Body of pancreas (tissue), 4 donors: ENCODE data around the gene LYAR. TPM values are rescaled to one million over a fixed set of nuclear protein-coding genes. Genes with fewer than 3 reads are reported as not detected.
A peak's percentile ranks its signal among the peaks of the same experiment; 100 is the strongest.

ENCODE experiments used
- ATAC-seq: fragments of 150-250 bp; one replicate; pipeline ENCODE4 v1.9.1; 2016
- DNase-seq, 4 donors: peaks; one replicate each; pipeline ENCODE4 v3.0.0-alpha.2; 2019
- H3K27ac ChIP-seq, 4 donors: fragments of 200-600 bp; sonication (generic); 1 replicate in 3 of 4; 2 replicates in 1 of 4; pipeline versions ENCODE4 v1.5.1 to v1.6.1; 2016 to 2019; ENCODE audit warnings: mild to moderate bottlenecking in 1 of 4, mixed read lengths in 1 of 4, moderate library complexity in 1 of 4
- H3K27me3 ChIP-seq, 2 donors: fragments of 200-600 bp; sonication (generic); one replicate each; pipeline ENCODE4 v1.6.0; 2016; ENCODE audit warnings: mild to moderate bottlenecking in 1 of 2
- H3K36me3 ChIP-seq, 2 donors: fragments of 200-600 bp; sonication (generic); replicated peaks in 1 of 2; 2 replicates each; pipeline ENCODE4 v1.5.1; 2016; ENCODE audit warnings: low read depth in 2 of 2; ENCODE audit not compliant: insufficient read depth in 1 of 2
- H3K4me1 ChIP-seq: fragments of 200-600 bp; sonication (generic); one replicate; pipeline ENCODE4 v1.6.0; 2016
- H3K4me3 ChIP-seq, 2 donors: fragments of 200-600 bp; sonication (generic); 1 replicate in 1 of 2; 2 replicates in 1 of 2; pipeline ENCODE4 v1.5.1; 2016 to 2019
- H3K9me3 ChIP-seq, 3 donors: fragments of 200-600 bp; sonication (generic); 1 replicate in 2 of 3; 2 replicates in 1 of 3; pipeline ENCODE4 v1.5.1; 2016
- CTCF ChIP-seq, 7 experiments: fragments of 450-650 bp in 4 of 7; fragments of 200-600 bp in 3 of 7; sonication (generic) in 3 of 7; IDR thresholded peaks; one replicate each; pipeline ENCODE4 v1.5.1; 2016 to 2019; ENCODE audit warnings: antibody characterized with exemption in 7 of 7
- POLR2A ChIP-seq, 3 donors: fragments of 450-650 bp; IDR thresholded peaks; one replicate each; pipeline ENCODE4 v1.6.1; 2016; ENCODE audit warnings: antibody characterized with exemption in 3 of 3, mild to moderate bottlenecking in 2 of 3
- WGBS, 2 donors: methylation state at CpG; one replicate each; pipeline ENCODE4 v1.1.5; 2017; 5-methylcytosine and 5-hydroxymethylcytosine counted together
- intact Hi-C: fragments of 100-400 bp; cut with DNase I; formaldehyde crosslinking; loops from one replicate; pipeline ENCODE4 v1.15.1; 2023
- total RNA-seq, 2 donors: library from RNA; depleted of rRNA; stranded (reverse); fragments of >200 nt; gene quantifications; one replicate each; pipeline ENCODE4 v1.1.0, GENCODE V29; 2016

LYAR gene
- total RNA-seq, 2 donors from 2014 or later: 7.6 to 12.5 TPM

- H3K27me3 ChIP-seq: no peaks in the 10 kb centered on the region
- no peak overlapping the region for H3K4me3 ChIP-seq
- TF ChIP-seq POLR2A (IDR thresholded peaks at IDR 0.05): no peak
- TF ChIP-seq CTCF (IDR thresholded peaks at IDR 0.05): no peak
- no peaks in the 10 kb centered on the region for H3K4me1 ChIP-seq
- H3K27ac ChIP-seq: no peak overlapping the region
- ATAC-seq: no peak
- intact Hi-C loops: no loop called here
- WGBS, 2 donors: 83 to 90% methylated on average over 1 of the region's 1 CpG
- DNase-seq: no peak
- no peaks in the 10 kb centered on the region for H3K9me3 ChIP-seq
- H3K36me3 ChIP-seq: no peaks in the 10 kb centered on the region
Measured at GRCh38 chr4:4328206-4328605, 38.3 kb upstream of the LYAR start.

- TF ChIP-seq CTCF (IDR thresholded peaks at IDR 0.05) (peak in 2 of 7 experiments; percentile 6 to 12), POLR2A (IDR thresholded peaks at IDR 0.05) (no peak)
- no peaks in the 10 kb centered on the region for H3K27me3 ChIP-seq
- WGBS, 2 donors: 40 to 64% methylated on average over 12 to 22 of the region's 22 CpGs
- H3K9me3 ChIP-seq: no peaks in the 10 kb centered on the region
- DNase-seq (peak in 3 of 4 donors; percentile 15 to 20 (median 16)), ATAC-seq (peak; percentile 33)
- H3K27ac ChIP-seq: no peak overlapping the region
- H3K4me1 ChIP-seq: no peaks in the 10 kb centered on the region
- intact Hi-C loops: no loop called here
- H3K36me3 ChIP-seq: no peaks in the 10 kb centered on the region
- no peak overlapping the region for H3K4me3 ChIP-seq
Measured at GRCh38 chr4:4327652-4328121, 37.7 kb upstream of the LYAR start.

GRCh38 chr4:4326166-4326565 lies 36.2 kb upstream of the LYAR start:
- TF ChIP-seq CTCF (IDR thresholded peaks at IDR 0.05): no peak
- TF ChIP-seq POLR2A (IDR thresholded peaks at IDR 0.05): no peak
- Histone ChIP-seq H3K4me1 (no peaks in the 10 kb centered on the region), H3K27me3 (no peaks in the 10 kb centered on the region), H3K4me3 (no peak overlapping the region), H3K27ac (no peak overlapping the region), H3K9me3 (no peaks in the 10 kb centered on the region), H3K36me3 (peaks cover 0 to 3% of the 10 kb centered on the region in 2 donors)
- ATAC-seq: no peak
- intact Hi-C loops: no loop called here
- WGBS, 2 donors: 82 to 92% methylated on average over 4 of the region's 4 CpGs
- DNase-seq: no peak

GRCh38 chr4:4325321-4325720 lies 35.4 kb upstream of the LYAR start:
- H3K4me3 ChIP-seq: no peak overlapping the region
- no peaks in the 10 kb centered on the region for H3K4me1 ChIP-seq
- no peaks in the 10 kb centered on the region for H3K27me3 ChIP-seq
- DNase-seq: no peak
- TF ChIP-seq POLR2A (IDR thresholded peaks at IDR 0.05) (no peak), CTCF (IDR thresholded peaks at IDR 0.05) (no peak)
- no peak overlapping the region for H3K27ac ChIP-seq
- 75 to 77% methylated on average over 5 of the region's 5 CpGs for WGBS, 2 donors
- peaks cover 0 to 5% of the 10 kb centered on the region in 2 donors for H3K36me3 ChIP-seq
- intact Hi-C loops: no loop called here
- H3K9me3 ChIP-seq: no peaks in the 10 kb centered on the region
- ATAC-seq: no peak
